ENCODE data around the gene KCNQ1OT1. TPM values are rescaled to one million over a fixed set of nuclear protein-coding genes. Genes with fewer than 3 reads are reported as not detected.

Gene KCNQ1OT1
- polyA plus RNA-seq, 4 donors: 0.46 to 2.7 (median 1.5) TPM

GRCh38 chr11:2586087-2586792 is 113.6 kb downstream of the KCNQ1OT1 start:
- peak; percentile 54 to 76 (median 69) for DNase-seq (ENCODE audit: low read depth in 4 of 4, low spot score in 2 of 4)

GRCh38 chr11:2585566-2586086 is 114.2 kb downstream of the KCNQ1OT1 start:
- DNase-seq (ENCODE audit: low read depth in 4 of 4, low spot score in 2 of 4): no peak

GRCh38 chr11:2584812-2585565 is 114.8 kb downstream of the KCNQ1OT1 start:
- no peak for DNase-seq (ENCODE audit: low read depth in 4 of 4, low spot score in 2 of 4)

- DNase-seq (ENCODE audit: low read depth in 4 of 4, low spot score in 2 of 4): no peak
These were observed 115.4 kb downstream of the KCNQ1OT1 start for GRCh38 chr11:2584434-2584811.

GRCh38 chr11:2583605-2583958 is 116.2 kb downstream of the KCNQ1OT1 start:
- DNase-seq (ENCODE audit: low read depth in 4 of 4, low spot score in 2 of 4): no peak

GRCh38 chr11:2582946-2583604 is 116.7 kb downstream of the KCNQ1OT1 start:
- DNase-seq (ENCODE audit: low read depth in 4 of 4, low spot score in 2 of 4): no peak

- DNase-seq (ENCODE audit: low read depth in 4 of 4, low spot score in 2 of 4): no peak
These were observed 117.3 kb downstream of the KCNQ1OT1 start for GRCh38 chr11:2582351-2582945.

- DNase-seq (ENCODE audit: low read depth in 4 of 4, low spot score in 2 of 4): no peak
These were observed 117.9 kb downstream of the KCNQ1OT1 start for GRCh38 chr11:2581931-2582350.

- no peak for DNase-seq (ENCODE audit: low read depth in 4 of 4, low spot score in 2 of 4)
These were observed 118.5 kb downstream of the KCNQ1OT1 start for GRCh38 chr11:2581151-2581930.

GRCh38 chr11:2580571-2581001 is 119.2 kb downstream of the KCNQ1OT1 start:
- no peak for DNase-seq (ENCODE audit: low read depth in 4 of 4, low spot score in 2 of 4)

- no peak for DNase-seq (ENCODE audit: low read depth in 4 of 4, low spot score in 2 of 4)
These were observed 119.8 kb downstream of the KCNQ1OT1 start for GRCh38 chr11:2580061-2580421.

- DNase-seq (ENCODE audit: low read depth in 4 of 4, low spot score in 2 of 4): no peak
These were observed 120.3 kb downstream of the KCNQ1OT1 start for GRCh38 chr11:2579315-2580060.

GRCh38 chr11:2578929-2579270 is 120.9 kb downstream of the KCNQ1OT1 start:
- no peak for DNase-seq (ENCODE audit: low read depth in 4 of 4, low spot score in 2 of 4)

GRCh38 chr11:2577991-2578928 is 121.5 kb downstream of the KCNQ1OT1 start:
- no peak for DNase-seq (ENCODE audit: low read depth in 4 of 4, low spot score in 2 of 4)

- no peak for DNase-seq (ENCODE audit: low read depth in 4 of 4, low spot score in 2 of 4)
These were observed 122.5 kb downstream of the KCNQ1OT1 start for GRCh38 chr11:2577031-2577990.

- no peak for DNase-seq (ENCODE audit: low read depth in 4 of 4, low spot score in 2 of 4)
These were observed 123.2 kb downstream of the KCNQ1OT1 start for GRCh38 chr11:2576549-2576948.

GRCh38 chr11:2576111-2576510 is 123.7 kb downstream of the KCNQ1OT1 start:
- DNase-seq (ENCODE audit: low read depth in 4 of 4, low spot score in 2 of 4): no peak

All from left renal cortex interstitium (tissue), 4 donors.